ENCODE results near the gene KNCN.

Gene KNCN

DNA sequence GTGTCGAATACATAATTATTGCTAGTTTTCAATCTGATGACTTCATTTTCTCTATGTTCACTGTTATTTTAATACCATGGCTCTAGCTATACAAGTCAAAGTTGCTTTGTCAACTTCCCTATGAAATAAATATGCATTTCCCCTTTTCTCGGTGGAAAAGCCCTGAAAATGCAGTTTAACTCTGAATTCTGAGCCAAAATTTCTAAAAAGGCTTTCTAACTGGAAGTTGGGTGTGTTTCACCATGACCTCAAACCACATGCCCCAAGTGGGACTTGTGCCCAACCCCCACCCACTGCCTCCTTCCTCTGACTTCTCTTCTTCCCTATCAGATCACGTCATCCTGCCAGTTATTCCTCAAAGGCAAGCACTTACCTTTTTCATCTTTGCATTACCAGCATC lies 43.7 kb upstream of the KNCN start:
- H3K4ac ChIP-seq (ENCODE audit: low read length): no peak overlapping the region
- H3K36me3 ChIP-seq (replicated peaks in 1 of 2; ENCODE audit: control insufficient read depth in 2 of 2, insufficient read depth in 2 of 2, low read length in 2 of 2): peaks cover 7 to 38% of the 10 kb centered on the region in 2 donors
- H2BK15ac ChIP-seq (ENCODE audit: low read length): no peak overlapping the region
- H3K18ac ChIP-seq (ENCODE audit: low read length): no peak overlapping the region
- H2BK12ac ChIP-seq (ENCODE audit: low read length): no peak overlapping the region
- H3K79me1 ChIP-seq (ENCODE audit: low read depth, low read length): no peaks in the 10 kb centered on the region
- no peak overlapping the region for H2AK5ac ChIP-seq (ENCODE audit: low read depth, low read length)
- no peak overlapping the region for H2BK120ac ChIP-seq (ENCODE audit: low read depth, low read length)
- H3K9ac ChIP-seq (ENCODE audit: low read depth, low read length, poor library complexity): no peak overlapping the region
- peaks cover 0 to 1% of the 10 kb centered on the region in 2 donors for H3K9me3 ChIP-seq (replicated peaks in 1 of 2; ENCODE audit: control insufficient read depth in 2 of 2, insufficient read depth in 1 of 2, low read depth in 1 of 2, low read length in 2 of 2)
- H4K91ac ChIP-seq (ENCODE audit: low read depth, low read length, poor library complexity): no peak overlapping the region
- no peak overlapping the region for H3K23ac ChIP-seq (ENCODE audit: low read depth, low read length, poor library complexity)
- no peak for DNase-seq (ENCODE audit: low spot score)
- H4K8ac ChIP-seq (ENCODE audit: low read depth, low read length): no peak overlapping the region
- no peak overlapping the region for H3K27ac ChIP-seq (replicated peaks; ENCODE audit: low read length)
- peaks cover 0 to 5% of the 10 kb centered on the region in 2 donors for H3K4me1 ChIP-seq (ENCODE audit: control insufficient read depth in 2 of 2, insufficient read depth in 1 of 2, low read depth in 1 of 2, low read length in 2 of 2)
- no peak overlapping the region for H2AFZ ChIP-seq (ENCODE audit: low read length)
- H3K14ac ChIP-seq (ENCODE audit: low read length): no peak overlapping the region
- no peaks in the 10 kb centered on the region for H3K27me3 ChIP-seq (ENCODE audit: control insufficient read depth in 3 of 3, insufficient read depth in 3 of 3, low read depth in 1 of 3, low read length in 3 of 3)
- no peak overlapping the region for H3K4me2 ChIP-seq (ENCODE audit: insufficient read depth, low read length, poor library complexity, severe bottlenecking)
- no CpG with 5 or more reads among the region's 3 CpGs for WGBS, 2 donors (ENCODE audit: extremely low coverage in 2 of 2, insufficient read length in 2 of 2, insufficient replicate concordance in 1 of 2)
- no peak overlapping the region for H2BK5ac ChIP-seq (ENCODE audit: low read length)
- H3K4me3 ChIP-seq (ENCODE audit: low read length in 2 of 2): no peak overlapping the region

DNA sequence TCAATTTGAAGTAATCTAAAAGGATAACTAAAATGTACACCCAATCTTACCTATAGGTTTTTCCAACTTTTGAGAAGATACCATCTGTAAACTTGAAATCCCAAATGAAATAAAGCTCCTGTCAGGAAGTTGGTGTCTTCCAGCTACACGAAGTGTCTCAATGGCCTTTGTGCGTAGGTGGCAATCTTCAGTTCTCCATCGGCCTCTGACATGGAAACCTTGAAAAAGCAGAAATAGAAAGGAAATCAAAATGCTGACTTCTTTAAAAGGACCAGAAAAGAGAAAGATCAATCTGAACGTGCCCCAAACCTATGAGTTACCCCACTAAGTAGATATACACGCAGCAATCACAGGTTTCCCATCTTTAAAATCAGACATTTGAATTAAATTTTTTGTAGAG lies 42.6 kb upstream of the KNCN start:
- Histone ChIP-seq H4K91ac (ENCODE audit: low read depth, low read length, poor library complexity) (no peak overlapping the region), H3K4me1 (ENCODE audit: control insufficient read depth in 2 of 2, insufficient read depth in 1 of 2, low read depth in 1 of 2, low read length in 2 of 2) (peaks cover 0 to 3% of the 10 kb centered on the region in 2 donors), H2BK12ac (ENCODE audit: low read length) (no peak overlapping the region), H2BK5ac (ENCODE audit: low read length) (no peak overlapping the region), H3K18ac (ENCODE audit: low read length) (no peak overlapping the region), H4K8ac (ENCODE audit: low read depth, low read length) (no peak overlapping the region), H3K9ac (ENCODE audit: low read depth, low read length, poor library complexity) (no peak overlapping the region), H2AK5ac (ENCODE audit: low read depth, low read length) (no peak overlapping the region), H3K27ac (replicated peaks; ENCODE audit: low read length) (no peak overlapping the region), H3K4me2 (ENCODE audit: insufficient read depth, low read length, poor library complexity, severe bottlenecking) (no peak overlapping the region), H3K23ac (ENCODE audit: low read depth, low read length, poor library complexity) (no peak overlapping the region), H2BK15ac (ENCODE audit: low read length) (no peak overlapping the region), H3K36me3 (replicated peaks in 1 of 2; ENCODE audit: control insufficient read depth in 2 of 2, insufficient read depth in 2 of 2, low read length in 2 of 2) (peaks cover 11 to 48% of the 10 kb centered on the region in 2 donors), H3K4ac (ENCODE audit: low read length) (no peak overlapping the region), H3K14ac (ENCODE audit: low read length) (no peak overlapping the region), H3K27me3 (ENCODE audit: control insufficient read depth in 3 of 3, insufficient read depth in 3 of 3, low read depth in 1 of 3, low read length in 3 of 3) (no peaks in the 10 kb centered on the region), H3K4me3 (ENCODE audit: low read length in 2 of 2) (no peak overlapping the region), H3K79me1 (ENCODE audit: low read depth, low read length) (no peaks in the 10 kb centered on the region), H2AFZ (ENCODE audit: low read length) (no peak overlapping the region), H2BK120ac (ENCODE audit: low read depth, low read length) (no peak overlapping the region), H3K9me3 (replicated peaks in 1 of 2; ENCODE audit: control insufficient read depth in 2 of 2, insufficient read depth in 1 of 2, low read depth in 1 of 2, low read length in 2 of 2) (peaks cover 2 to 12% of the 10 kb centered on the region in 2 donors)
- no CpG with 5 or more reads among the region's 5 CpGs for WGBS, 2 donors (ENCODE audit: extremely low coverage in 2 of 2, insufficient read length in 2 of 2, insufficient replicate concordance in 1 of 2)
- DNase-seq (ENCODE audit: low spot score): no peak

DNA sequence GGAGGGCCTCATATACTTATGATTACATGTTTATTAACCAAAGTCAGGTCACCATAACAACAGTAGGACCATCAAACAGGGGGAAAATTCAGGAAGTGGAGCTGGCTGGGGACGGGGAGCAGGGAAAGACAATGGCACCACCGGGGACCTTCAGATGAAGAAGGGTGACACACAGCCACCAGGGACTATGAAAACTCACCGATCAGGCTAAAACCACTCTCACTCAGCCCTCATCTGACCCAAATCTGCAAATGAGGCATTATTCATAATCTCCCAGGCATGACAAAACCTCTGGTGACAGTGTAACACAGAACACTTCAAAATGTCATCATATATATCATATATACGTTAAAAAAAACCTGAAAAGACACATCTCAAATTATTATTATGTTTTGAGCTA lies 41.4 kb upstream of the KNCN start:
- Histone ChIP-seq H2AFZ (ENCODE audit: low read length) (no peak overlapping the region), H3K4me2 (ENCODE audit: insufficient read depth, low read length, poor library complexity, severe bottlenecking) (no peak overlapping the region), H3K4me3 (ENCODE audit: low read length in 2 of 2) (no peak overlapping the region), H3K4ac (ENCODE audit: low read length) (no peak overlapping the region), H3K9ac (ENCODE audit: low read depth, low read length, poor library complexity) (no peak overlapping the region), H2AK5ac (ENCODE audit: low read depth, low read length) (no peak overlapping the region), H4K8ac (ENCODE audit: low read depth, low read length) (no peak overlapping the region), H2BK12ac (ENCODE audit: low read length) (no peak overlapping the region), H3K9me3 (replicated peaks in 1 of 2; ENCODE audit: control insufficient read depth in 2 of 2, insufficient read depth in 1 of 2, low read depth in 1 of 2, low read length in 2 of 2) (peaks cover 4 to 15% of the 10 kb centered on the region in 2 donors), H3K27me3 (ENCODE audit: control insufficient read depth in 3 of 3, insufficient read depth in 3 of 3, low read depth in 1 of 3, low read length in 3 of 3) (no peaks in the 10 kb centered on the region), H3K36me3 (replicated peaks in 1 of 2; ENCODE audit: control insufficient read depth in 2 of 2, insufficient read depth in 2 of 2, low read length in 2 of 2) (peaks cover 13 to 51% of the 10 kb centered on the region in 2 donors), H3K23ac (ENCODE audit: low read depth, low read length, poor library complexity) (no peak overlapping the region), H3K27ac (replicated peaks; ENCODE audit: low read length) (no peak overlapping the region), H3K14ac (ENCODE audit: low read length) (no peak overlapping the region), H2BK15ac (ENCODE audit: low read length) (no peak overlapping the region), H3K4me1 (ENCODE audit: control insufficient read depth in 2 of 2, insufficient read depth in 1 of 2, low read depth in 1 of 2, low read length in 2 of 2) (no peaks in the 10 kb centered on the region), H4K91ac (ENCODE audit: low read depth, low read length, poor library complexity) (no peak overlapping the region), H3K79me1 (ENCODE audit: low read depth, low read length) (no peaks in the 10 kb centered on the region), H3K18ac (ENCODE audit: low read length) (no peak overlapping the region), H2BK5ac (ENCODE audit: low read length) (no peak overlapping the region), H2BK120ac (ENCODE audit: low read depth, low read length) (no peak overlapping the region)
- DNase-seq (ENCODE audit: low spot score): no peak
- 100% methylated on average over 1 of the region's 4 CpGs; no CpG with 5 or more reads in 1 of the 2 donors for WGBS, 2 donors (ENCODE audit: extremely low coverage in 2 of 2, insufficient read length in 2 of 2, insufficient replicate concordance in 1 of 2)

DNA sequence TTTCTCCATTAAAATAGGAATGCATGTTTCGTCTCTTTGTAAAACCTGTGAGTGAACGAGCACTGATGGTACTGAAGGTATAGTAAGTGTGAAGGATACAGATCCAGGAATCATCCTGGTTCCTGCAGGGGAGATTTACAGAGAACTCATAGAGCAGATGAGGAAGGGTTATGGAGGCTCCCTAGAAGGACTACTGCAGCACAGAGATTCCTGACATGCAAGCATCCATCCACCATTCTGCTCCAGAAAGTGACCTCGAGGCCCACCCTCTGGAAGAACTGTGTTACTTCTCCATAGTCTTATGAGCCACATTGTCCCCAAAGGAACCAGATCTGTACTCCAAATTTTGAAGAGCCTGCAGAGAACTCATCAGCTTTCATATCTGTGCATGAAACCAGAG lies 38.1 kb upstream of the KNCN start:
- H3K36me3 ChIP-seq (replicated peaks in 1 of 2; ENCODE audit: control insufficient read depth in 2 of 2, insufficient read depth in 2 of 2, low read length in 2 of 2): peaks cover 13 to 58% of the 10 kb centered on the region in 2 donors
- H3K4ac ChIP-seq (ENCODE audit: low read length): no peak overlapping the region
- no CpG with 5 or more reads among the region's 3 CpGs for WGBS, 2 donors (ENCODE audit: extremely low coverage in 2 of 2, insufficient read length in 2 of 2, insufficient replicate concordance in 1 of 2)
- H2BK15ac ChIP-seq (ENCODE audit: low read length): no peak overlapping the region
- H3K9ac ChIP-seq (ENCODE audit: low read depth, low read length, poor library complexity): no peak overlapping the region
- no peak overlapping the region for H3K14ac ChIP-seq (ENCODE audit: low read length)
- no peak overlapping the region for H4K8ac ChIP-seq (ENCODE audit: low read depth, low read length)
- H2AFZ ChIP-seq (ENCODE audit: low read length): no peak overlapping the region
- H2BK12ac ChIP-seq (ENCODE audit: low read length): no peak overlapping the region
- no peaks in the 10 kb centered on the region for H3K27me3 ChIP-seq (ENCODE audit: control insufficient read depth in 3 of 3, insufficient read depth in 3 of 3, low read depth in 1 of 3, low read length in 3 of 3)
- DNase-seq (ENCODE audit: low spot score): no peak
- H3K23ac ChIP-seq (ENCODE audit: low read depth, low read length, poor library complexity): no peak overlapping the region
- H3K18ac ChIP-seq (ENCODE audit: low read length): no peak overlapping the region
- H2BK5ac ChIP-seq (ENCODE audit: low read length): no peak overlapping the region
- H2BK120ac ChIP-seq (ENCODE audit: low read depth, low read length): no peak overlapping the region
- H2AK5ac ChIP-seq (ENCODE audit: low read depth, low read length): no peak overlapping the region
- no peaks in the 10 kb centered on the region for H3K79me1 ChIP-seq (ENCODE audit: low read depth, low read length)
- no peaks in the 10 kb centered on the region for H3K4me1 ChIP-seq (ENCODE audit: control insufficient read depth in 2 of 2, insufficient read depth in 1 of 2, low read depth in 1 of 2, low read length in 2 of 2)
- H3K4me2 ChIP-seq (ENCODE audit: insufficient read depth, low read length, poor library complexity, severe bottlenecking): no peak overlapping the region
- H3K4me3 ChIP-seq (ENCODE audit: low read length in 2 of 2): no peak overlapping the region
- no peak overlapping the region for H3K27ac ChIP-seq (replicated peaks; ENCODE audit: low read length)
- peaks cover 4 to 15% of the 10 kb centered on the region in 2 donors for H3K9me3 ChIP-seq (replicated peaks in 1 of 2; ENCODE audit: control insufficient read depth in 2 of 2, insufficient read depth in 1 of 2, low read depth in 1 of 2, low read length in 2 of 2)
- H4K91ac ChIP-seq (ENCODE audit: low read depth, low read length, poor library complexity): no peak overlapping the region
